HCEC 1CT (cell line): ENCODE data around the gene PCDHGC4.
A peak's percentile ranks its signal among the peaks of the same experiment; 100 is the strongest.

Experiments used
- DNase-seq: peaks from one replicate; pipeline ENCODE4 v3.0.0-alpha.2; 2017

Gene PCDHGC4

GRCh38 chr5:141512911-141513626 lies 28.2 kb downstream of the PCDHGC4 start:
- peak; percentile 51 for DNase-seq

DNA sequence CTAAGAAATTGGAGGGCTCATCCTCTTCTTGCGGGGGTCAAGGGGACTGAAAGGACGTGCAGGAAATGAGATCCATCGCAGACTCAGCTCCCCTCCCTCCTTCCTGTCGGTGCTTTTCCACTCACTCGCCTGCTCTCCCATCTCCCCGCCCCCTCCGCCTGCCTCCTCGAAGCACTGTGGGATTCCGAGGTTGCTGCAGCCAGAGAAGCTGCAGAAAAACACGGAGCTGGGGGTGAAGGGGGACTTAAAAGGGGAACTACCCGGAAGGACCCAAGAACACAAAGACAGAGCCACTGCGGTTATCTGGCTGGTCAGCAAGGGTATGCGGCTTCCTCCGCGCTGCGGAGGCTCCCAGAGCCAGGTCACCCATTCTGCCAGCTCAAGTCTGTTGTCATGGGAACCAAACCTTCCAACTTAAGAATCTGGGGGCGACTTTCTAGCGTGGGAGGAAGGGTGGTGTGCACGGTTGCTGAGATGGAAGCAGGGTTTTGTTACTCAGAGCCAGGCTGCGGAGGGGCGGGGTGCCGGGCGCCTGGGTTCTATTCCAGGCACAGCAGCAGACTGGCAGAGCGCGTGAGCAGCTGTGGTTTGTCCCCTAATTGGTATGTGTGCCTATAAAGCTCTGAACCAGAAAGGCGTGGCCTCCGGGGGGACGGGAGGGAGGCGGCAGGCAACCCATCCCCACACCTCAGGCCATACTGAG lies 28.9 kb downstream of the PCDHGC4 start:
- peak; percentile 81 for DNase-seq

GRCh38 chr5:141514330-141515133 lies 29.7 kb downstream of the PCDHGC4 start:
- peak; percentile 41 for DNase-seq

GRCh38 chr5:141515141-141515540 lies 30.3 kb downstream of the PCDHGC4 start:
- DNase-seq, result no peak

GRCh38 chr5:141515946-141516671 lies 31.3 kb downstream of the PCDHGC4 start:
- DNase-seq, result no peak

GRCh38 chr5:141516672-141517025 lies 31.8 kb downstream of the PCDHGC4 start:
- DNase-seq, result no peak

- no peak for DNase-seq
Measured at GRCh38 chr5:141517312-141517711, 32.5 kb downstream of the PCDHGC4 start.

DNA sequence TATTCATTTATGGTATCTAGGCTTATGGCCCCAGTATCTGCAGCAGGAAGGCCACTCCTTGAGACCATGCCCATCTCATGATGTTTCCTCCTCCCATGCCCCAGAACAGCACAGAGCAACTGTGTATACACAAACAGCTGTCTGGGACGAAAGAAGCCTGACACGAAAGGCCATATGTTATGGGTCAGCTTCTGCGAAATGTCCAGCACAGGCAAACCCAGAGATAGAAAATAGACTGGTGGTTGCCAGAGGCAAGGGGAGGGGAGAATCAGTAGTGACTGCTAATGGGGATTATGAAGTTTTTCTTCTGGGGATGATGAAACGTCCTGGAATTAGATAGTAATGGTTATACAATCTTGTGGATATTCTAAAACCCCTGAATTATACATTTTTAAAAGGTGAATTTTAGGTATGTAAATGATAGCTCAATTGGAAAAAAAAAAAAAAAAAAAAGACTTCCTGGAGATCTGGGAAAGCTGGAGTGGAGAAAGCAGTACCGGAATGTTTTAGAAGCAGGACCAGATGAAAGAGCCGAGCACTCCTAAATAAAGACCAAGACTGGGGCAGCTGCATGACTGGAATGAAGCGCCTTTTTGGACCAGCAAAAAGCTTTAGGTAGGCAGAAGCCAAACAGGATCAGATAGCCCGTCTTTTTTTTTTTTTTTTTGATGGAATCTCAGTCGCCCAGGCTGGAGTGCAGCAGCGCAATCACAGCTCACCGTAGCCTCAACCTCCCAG lies 33.2 kb downstream of the PCDHGC4 start:
- peak; percentile 69 for DNase-seq

GRCh38 chr5:141518618-141519015 lies 33.8 kb downstream of the PCDHGC4 start:
- peak; percentile 25 for DNase-seq

GRCh38 chr5:141519605-141520565 lies 35.1 kb downstream of the PCDHGC4 start:
- no peak for DNase-seq

- peak; percentile 99 for DNase-seq
Measured at GRCh38 chr5:141521244-141521781, 36.5 kb downstream of the PCDHGC4 start.

DNA sequence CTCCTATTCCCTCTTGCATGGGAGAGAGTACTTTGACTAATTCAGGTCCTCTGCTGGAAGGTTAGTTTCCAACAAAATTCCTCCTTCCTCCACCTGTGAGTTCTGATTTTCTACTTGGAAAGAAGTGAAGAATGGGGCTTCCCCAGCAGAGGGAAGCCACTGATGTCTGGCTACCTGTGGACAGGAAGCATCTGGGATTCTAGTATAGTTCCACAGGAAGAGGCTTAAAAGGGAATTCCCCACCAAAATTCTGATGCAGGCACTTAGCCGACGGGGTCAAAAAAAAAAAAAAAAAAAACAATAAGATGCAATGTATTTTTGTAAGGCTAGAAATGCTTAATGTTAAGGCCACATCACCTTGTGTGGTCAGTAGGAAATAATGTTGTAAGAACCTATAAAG lies 37.5 kb downstream of the PCDHGC4 start:
- DNase-seq, result no peak

DNA sequence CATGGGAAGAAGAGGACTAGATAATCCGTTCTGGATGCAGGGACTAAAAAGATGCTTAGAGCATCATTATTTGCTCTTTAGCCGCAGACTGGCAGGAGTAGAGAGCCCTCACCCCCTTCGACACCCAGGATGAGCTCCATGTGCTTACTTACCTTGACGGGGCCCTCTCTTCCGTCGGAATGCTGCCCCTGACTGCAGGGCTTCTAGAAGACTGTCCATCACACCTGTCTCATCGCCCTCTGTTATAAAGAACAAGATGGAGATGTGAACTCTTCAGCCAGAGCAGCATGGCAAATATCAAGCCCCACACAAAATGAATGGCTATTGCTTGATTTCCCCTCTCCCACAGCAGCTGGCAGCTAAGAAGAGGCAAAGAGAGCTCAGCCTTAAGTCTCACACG lies 39.2 kb downstream of the PCDHGC4 start:
- no peak for DNase-seq

DNA sequence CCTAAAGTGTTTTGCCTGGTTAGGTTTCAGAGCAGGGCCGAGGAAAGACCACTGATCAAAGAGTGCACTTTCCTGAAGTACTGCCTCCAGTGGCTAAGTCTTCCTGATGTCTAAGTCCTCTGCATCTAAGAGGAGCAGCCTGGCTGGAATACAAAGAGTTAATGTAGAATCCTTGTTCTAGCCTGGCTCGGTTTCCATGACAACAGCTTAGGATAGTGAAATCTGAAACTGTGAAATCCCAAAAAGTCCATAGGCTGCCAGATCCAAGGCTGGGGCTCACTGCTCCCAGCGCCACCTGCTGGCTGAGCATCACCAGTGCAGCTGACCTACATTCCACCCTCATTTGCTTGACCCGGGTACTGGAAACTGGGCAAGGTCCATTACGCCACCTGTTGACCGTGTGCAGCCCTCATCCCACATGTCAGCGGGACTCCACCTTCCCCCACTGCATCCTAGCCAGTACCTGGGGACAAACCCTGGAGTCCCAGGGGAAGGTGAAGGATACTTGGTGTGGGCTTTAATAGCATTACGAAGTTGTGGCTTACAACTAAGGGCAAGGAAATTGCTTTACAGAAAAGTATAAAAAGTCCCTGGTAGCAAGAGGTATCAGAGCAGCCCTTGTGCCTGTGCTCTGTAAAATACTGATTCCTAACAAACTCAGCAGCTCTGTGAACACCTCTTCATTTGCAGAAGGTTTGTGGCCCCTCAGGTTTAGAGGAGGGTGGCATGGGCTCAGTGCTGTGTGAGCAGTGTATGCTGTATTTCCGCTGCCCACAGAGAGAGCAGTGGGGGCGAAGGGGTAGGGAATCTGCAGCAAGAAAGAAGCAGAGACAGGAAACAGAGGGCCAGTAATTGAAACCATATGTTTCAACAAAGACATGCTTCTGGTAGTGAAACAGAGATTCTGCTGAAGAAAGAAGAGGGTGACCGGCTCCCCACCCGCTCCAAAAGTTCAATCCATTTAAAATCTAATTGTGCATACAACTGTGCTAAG lies 40.1 kb downstream of the PCDHGC4 start:
- peak; percentile 96 for DNase-seq

DNA sequence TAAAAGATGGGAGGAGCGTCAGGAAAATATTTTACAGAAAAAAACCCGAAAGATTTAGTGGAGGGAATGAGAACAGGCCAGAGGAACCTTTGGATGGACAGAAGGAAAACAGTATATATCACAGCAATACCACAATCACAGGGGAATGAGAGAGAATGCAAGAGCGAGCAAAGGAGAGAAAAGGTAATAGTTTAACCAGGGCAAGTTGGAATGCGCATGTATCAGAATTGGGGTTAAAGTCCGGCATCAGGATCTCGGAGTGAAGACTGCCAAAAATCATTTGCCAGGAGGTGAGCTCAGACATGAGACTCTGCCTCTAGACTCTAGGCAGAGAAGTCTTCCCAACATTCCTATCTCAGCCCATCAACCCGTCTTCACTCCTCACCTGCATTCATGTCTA lies 40.8 kb downstream of the PCDHGC4 start:
- DNase-seq, result no peak

- DNase-seq, result no peak
Measured at GRCh38 chr5:141527426-141527825, 42.6 kb downstream of the PCDHGC4 start.

- no peak for DNase-seq
Measured at GRCh38 chr5:141528291-141528984, 43.6 kb downstream of the PCDHGC4 start.

- DNase-seq, result peak; percentile 68
Measured at GRCh38 chr5:141529002-141529401, 44.2 kb downstream of the PCDHGC4 start.

- no peak for DNase-seq
Measured at GRCh38 chr5:141529873-141530272, 45.0 kb downstream of the PCDHGC4 start.
